ENCODE data around the gene RAB15.

Gene RAB15

GRCh38 chr14:64940336-64940910, 31.7 kb downstream of the RAB15 start:
- TF ChIP-seq, protein P1, sequence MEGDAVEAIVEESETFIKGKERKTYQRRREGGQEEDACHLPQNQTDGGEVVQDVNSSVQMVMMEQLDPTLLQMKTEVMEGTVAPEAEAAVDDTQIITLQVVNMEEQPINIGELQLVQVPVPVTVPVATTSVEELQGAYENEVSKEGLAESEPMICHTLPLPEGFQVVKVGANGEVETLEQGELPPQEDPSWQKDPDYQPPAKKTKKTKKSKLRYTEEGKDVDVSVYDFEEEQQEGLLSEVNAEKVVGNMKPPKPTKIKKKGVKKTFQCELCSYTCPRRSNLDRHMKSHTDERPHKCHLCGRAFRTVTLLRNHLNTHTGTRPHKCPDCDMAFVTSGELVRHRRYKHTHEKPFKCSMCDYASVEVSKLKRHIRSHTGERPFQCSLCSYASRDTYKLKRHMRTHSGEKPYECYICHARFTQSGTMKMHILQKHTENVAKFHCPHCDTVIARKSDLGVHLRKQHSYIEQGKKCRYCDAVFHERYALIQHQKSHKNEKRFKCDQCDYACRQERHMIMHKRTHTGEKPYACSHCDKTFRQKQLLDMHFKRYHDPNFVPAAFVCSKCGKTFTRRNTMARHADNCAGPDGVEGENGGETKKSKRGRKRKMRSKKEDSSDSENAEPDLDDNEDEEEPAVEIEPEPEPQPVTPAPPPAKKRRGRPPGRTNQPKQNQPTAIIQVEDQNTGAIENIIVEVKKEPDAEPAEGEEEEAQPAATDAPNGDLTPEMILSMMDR (IDR thresholded peaks at IDR 0.05; ENCODE audit: insufficient read depth, missing control alignments) = no peak
- DNase-seq (ENCODE audit: insufficient read length, low spot score) = no peak
- FAIRE-seq = no peak

- FAIRE-seq (no peak), DNase-seq (ENCODE audit: insufficient read length, low spot score) (no peak)
- TF ChIP-seq, protein P1 (IDR thresholded peaks at IDR 0.05; ENCODE audit: insufficient read depth, missing control alignments) = no peak
Measured at GRCh38 chr14:64939817-64940190, 32.3 kb downstream of the RAB15 start.

- TF ChIP-seq, protein P1 (IDR thresholded peaks at IDR 0.05; ENCODE audit: insufficient read depth, missing control alignments) = no peak
- FAIRE-seq (no peak), DNase-seq (ENCODE audit: insufficient read length, low spot score) (no peak)
Measured at GRCh38 chr14:64938972-64939816, 32.9 kb downstream of the RAB15 start.

GRCh38 chr14:64937821-64938193, 34.3 kb downstream of the RAB15 start:
- TF ChIP-seq, protein P1 (IDR thresholded peaks at IDR 0.05; ENCODE audit: insufficient read depth, missing control alignments) = peak; percentile 31
- FAIRE-seq = no peak
- DNase-seq (ENCODE audit: insufficient read length, low spot score) = no peak

- TF ChIP-seq, protein P1 (IDR thresholded peaks at IDR 0.05; ENCODE audit: insufficient read depth, missing control alignments) = no peak
- DNase-seq (ENCODE audit: insufficient read length, low spot score) = no peak
- no peak for FAIRE-seq
Measured at GRCh38 chr14:64937171-64937820, 34.8 kb downstream of the RAB15 start.

DNA sequence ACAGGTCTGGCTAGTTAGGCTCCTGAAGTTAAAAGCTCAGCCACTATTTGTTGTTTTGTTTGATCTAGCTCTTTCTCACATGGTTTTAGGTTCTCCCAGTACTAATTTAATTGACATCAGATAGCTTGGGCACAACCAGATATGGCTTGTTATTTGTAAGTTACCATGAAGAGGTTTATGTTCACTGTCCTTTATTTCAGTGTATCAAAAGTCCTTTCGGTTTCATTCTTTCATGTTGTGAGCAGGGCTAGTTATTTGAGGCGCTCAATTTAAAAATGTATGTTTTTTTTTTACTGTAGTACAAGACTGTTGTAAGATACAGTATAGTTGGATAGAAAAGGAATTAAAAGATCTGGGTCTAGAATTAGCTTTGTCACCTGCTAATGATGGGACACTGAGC, 36.6 kb downstream of the RAB15 start:
- TF ChIP-seq, protein P1 (IDR thresholded peaks at IDR 0.05; ENCODE audit: insufficient read depth, missing control alignments) = no peak
- FAIRE-seq (no peak), DNase-seq (ENCODE audit: insufficient read length, low spot score) (no peak)
